Loucy (cell line): Measurements from ENCODE around the gene PDE8A.

ENCODE experiments used
- H2AFZ ChIP-seq: fragments of 200-600 bp; sonication (generic); 2 replicates; pipeline ENCODE4 v1.6.0; 2016; ENCODE audit warnings: antibody characterized with exemption, mild to moderate bottlenecking, low read length, moderate library complexity
- H3F3A ChIP-seq: fragments of 200-600 bp; 2 replicates; pipeline ENCODE4 v1.6.0; 2016; ENCODE audit warnings: antibody characterized with exemption, low read depth, mild to moderate bottlenecking
- H3K27me3 ChIP-seq: fragments of 200-600 bp; sonication (generic); 2 replicates; pipeline ENCODE4 v1.6.1; 2014; ENCODE audit warnings: low read length, mild to moderate bottlenecking; ENCODE audit not compliant: insufficient read depth, poor library complexity, severe bottlenecking
- H3K36me3 ChIP-seq: fragments of 200-600 bp; sonication (generic); 2 replicates; pipeline ENCODE4 v1.6.1; 2016; ENCODE audit warnings: low read length; ENCODE audit not compliant: insufficient read depth
- H3K4me1 ChIP-seq: fragments of 200-600 bp; sonication (generic); 2 replicates; pipeline ENCODE4 v1.5.1; 2014; ENCODE audit warnings: low read length, mild to moderate bottlenecking; ENCODE audit not compliant: insufficient read depth, poor library complexity, severe bottlenecking
- H3K4me2 ChIP-seq: fragments of 200-600 bp; sonication (generic); 2 replicates; pipeline ENCODE4 v1.6.0; 2014; ENCODE audit warnings: antibody characterized with exemption, low read length, low read depth, mild to moderate bottlenecking; ENCODE audit not compliant: poor library complexity, severe bottlenecking
- H3K4me3 ChIP-seq: fragments of 200-600 bp; sonication (generic); 2 replicates; pipeline ENCODE4 v1.5.1; 2014; ENCODE audit warnings: low read length, mild to moderate bottlenecking, mixed read lengths; ENCODE audit not compliant: poor library complexity, severe bottlenecking
- H3K79me2 ChIP-seq: fragments of 200-600 bp; sonication (generic); 2 replicates; pipeline ENCODE4 v1.6.1; 2014; ENCODE audit warnings: low read length; ENCODE audit not compliant: insufficient read depth
- H3K9ac ChIP-seq: fragments of 200-600 bp; sonication (generic); 2 replicates; pipeline ENCODE4 v1.6.0; 2014; ENCODE audit warnings: mild to moderate bottlenecking, low read depth, low read length, moderate library complexity; ENCODE audit not compliant: poor library complexity, severe bottlenecking
- H3K9me2 ChIP-seq: fragments of 200-600 bp; sonication (generic); replicated peaks from 2 replicates; pipeline ENCODE4 v1.6.1; 2016; ENCODE audit warnings: low read depth, low read length, mixed read lengths
- H3K9me3 ChIP-seq: fragments of 200-600 bp; sonication (generic); 2 replicates; pipeline ENCODE4 v1.6.1; 2014; ENCODE audit warnings: mild to moderate bottlenecking, antibody characterized with exemption, low read length, low read depth; ENCODE audit not compliant: insufficient read depth
- H4K20me1 ChIP-seq: fragments of 200-600 bp; sonication (generic); 2 replicates; pipeline ENCODE4 v1.6.0; 2014; ENCODE audit warnings: antibody characterized with exemption, low read length, mild to moderate bottlenecking; ENCODE audit not compliant: insufficient read depth, poor library complexity, severe bottlenecking
- CTCF ChIP-seq: fragments of 200-600 bp; sonication (generic); conservative IDR thresholded peaks from 2 replicates; pipeline ENCODE4 v1.5.1; 2014; ENCODE audit warnings: mild to moderate bottlenecking, antibody characterized with exemption, low read length
- EZH2phosphoT487 ChIP-seq: fragments of 200-600 bp; IDR thresholded peaks from 2 replicates; pipeline ENCODE4 v1.6.1; 2018; ENCODE audit warnings: antibody characterized with exemption, mild to moderate bottlenecking, moderate library complexity, borderline replicate concordance

PDE8A gene

GRCh38 chr15:85033148-85033547 is 51.5 kb downstream of the PDE8A start:
- no peak overlapping the region for H3K9ac ChIP-seq
- no peaks in the 10 kb centered on the region for H4K20me1 ChIP-seq
- TF ChIP-seq CTCF: no peak
- TF ChIP-seq EZH2phosphoT487: no peak
- no peaks in the 10 kb centered on the region for H3K9me2 ChIP-seq
- peaks cover 47% of the 10 kb centered on the region for H3K79me2 ChIP-seq
- H3K4me2 ChIP-seq: no peak overlapping the region
- no peaks in the 10 kb centered on the region for H3K27me3 ChIP-seq
- no peaks in the 10 kb centered on the region for H3K9me3 ChIP-seq
- H3K36me3 ChIP-seq: no peaks in the 10 kb centered on the region
- H3K4me3 ChIP-seq: no peak overlapping the region
- H3F3A ChIP-seq: no peaks in the 10 kb centered on the region
- peaks cover 56% of the 10 kb centered on the region for H3K4me1 ChIP-seq
- H2AFZ ChIP-seq: no peak overlapping the region

- Histone ChIP-seq H2AFZ (no peak overlapping the region), H3F3A (no peaks in the 10 kb centered on the region), H3K4me1 (peaks cover 56% of the 10 kb centered on the region), H3K4me2 (no peak overlapping the region), H3K9ac (no peak overlapping the region), H3K27me3 (no peaks in the 10 kb centered on the region), H4K20me1 (no peaks in the 10 kb centered on the region), H3K9me3 (no peaks in the 10 kb centered on the region), H3K79me2 (peaks cover 49% of the 10 kb centered on the region), H3K9me2 (no peaks in the 10 kb centered on the region), H3K36me3 (no peaks in the 10 kb centered on the region), H3K4me3 (no peak overlapping the region)
- TF ChIP-seq CTCF: no peak
- TF ChIP-seq EZH2phosphoT487: no peak
These were observed 52.6 kb downstream of the PDE8A start for GRCh38 chr15:85034276-85034675.

- peaks cover 46% of the 10 kb centered on the region; the same call in 1 of the 2 replicates for H3K79me2 ChIP-seq
These were observed 54.3 kb downstream of the PDE8A start for GRCh38 chr15:85035980-85036379.

More at GRCh38 chr15:85035980-85036379, 54.3 kb downstream of the PDE8A start:
- no peaks in the 10 kb centered on the region for H3K9me3 ChIP-seq
- no peak overlapping the region for H3K9ac ChIP-seq
- H3F3A ChIP-seq: no peaks in the 10 kb centered on the region
- H4K20me1 ChIP-seq: no peaks in the 10 kb centered on the region
- H3K4me1 ChIP-seq: peaks cover 43% of the 10 kb centered on the region
- H3K36me3 ChIP-seq: no peaks in the 10 kb centered on the region
- no peaks in the 10 kb centered on the region for H3K9me2 ChIP-seq
- no peaks in the 10 kb centered on the region for H3K27me3 ChIP-seq
- H3K4me2 ChIP-seq: peak overlapping the region; percentile 45
- no peak overlapping the region for H3K4me3 ChIP-seq
- TF ChIP-seq CTCF: no peak
- TF ChIP-seq EZH2phosphoT487: no peak
- no peak overlapping the region for H2AFZ ChIP-seq
